Smooth muscle cell (in vitro differentiated cells): ENCODE results near the gene LILRA6. TPM values are rescaled to one million over a fixed set of nuclear protein-coding genes. Genes with fewer than 3 reads are reported as not detected.
"Not testable (repeated sequence)": the region's sequence is repeated elsewhere in the genome, so short reads cannot be mapped to it uniquely, and the experiment has no call there.

Experiments
- DNase-seq: peaks from one replicate; lab custom pipeline; 2025; ENCODE audit not compliant: unreplicated experiment; lab: John Stamatoyannopoulos, UW
- H2AFZ ChIP-seq: fragments of 200-600 bp; sonication (generic); 2 replicates; pipeline ENCODE4 v1.6.0; 2016; ENCODE audit warnings: antibody characterized with exemption, low read depth, mild to moderate bottlenecking
- H3F3A ChIP-seq: fragments of 200-600 bp; sonication (generic); 2 replicates; pipeline ENCODE4 v1.6.0; 2017; ENCODE audit warnings: antibody characterized with exemption, low read depth
- H3K27ac ChIP-seq: fragments of 200-600 bp; sonication (generic); 2 replicates; pipeline ENCODE4 v1.5.1; 2016; ENCODE audit warnings: low read depth, mild to moderate bottlenecking
- H3K27me3 ChIP-seq: fragments of 200-600 bp; sonication (generic); 2 replicates; pipeline ENCODE4 v1.6.1; 2016; ENCODE audit warnings: low read depth, mild to moderate bottlenecking
- H3K36me3 ChIP-seq: fragments of 200-600 bp; sonication (generic); 2 replicates; pipeline ENCODE4 v1.5.1; 2016; ENCODE audit warnings: low read depth
- H3K4me1 ChIP-seq: fragments of 200-600 bp; sonication (generic); 2 replicates; pipeline ENCODE4 v1.5.1; 2016; ENCODE audit warnings: low read depth
- H3K4me2 ChIP-seq: fragments of 200-600 bp; sonication (generic); 2 replicates; pipeline ENCODE4 v1.6.0; 2016; ENCODE audit warnings: mild to moderate bottlenecking
- H3K4me3 ChIP-seq: fragments of 200-600 bp; sonication (generic); 2 replicates; pipeline ENCODE4 v1.5.1; 2016; ENCODE audit warnings: mild to moderate bottlenecking
- H3K79me2 ChIP-seq: fragments of 200-600 bp; sonication (generic); 2 replicates; pipeline ENCODE4 v1.6.0; 2016; ENCODE audit warnings: low read depth, mild to moderate bottlenecking
- H3K9ac ChIP-seq: fragments of 200-600 bp; sonication (generic); 2 replicates; pipeline ENCODE4 v1.6.0; 2016; ENCODE audit warnings: low read depth
- H3K9me3 ChIP-seq: fragments of 200-600 bp; sonication (generic); replicated peaks from 2 replicates; pipeline ENCODE4 v1.5.1; 2016; ENCODE audit warnings: low read depth
- H4K20me1 ChIP-seq: fragments of 200-600 bp; sonication (generic); 2 replicates; pipeline ENCODE4 v1.6.0; 2016; ENCODE audit warnings: low read depth
- WGBS: methylation state at CpG from one replicate; pipeline ENCODE4 v1.1.7; 2016; ENCODE audit warnings: low lambda C conversion rate; 5-methylcytosine and 5-hydroxymethylcytosine counted together
- polyA plus RNA-seq: library from polyadenylated mRNA; unstranded; fragments of >200 nt; fragmentation: Nextera tagmentation; extraction: Ambion mirVana; gene quantifications from 2 replicates; pipeline ENCODE4 v1.2.1, GENCODE V29; 2016
- total RNA-seq: library from RNA; depleted of rRNA; stranded (reverse); fragments of >200 nt; gene quantifications from 2 replicates; pipeline ENCODE4 v1.2.3, GENCODE V29; 2014
- TF ChIP-seq, protein P1 (sequence below): fragments of 200-600 bp; sonication (generic); IDR thresholded peaks from 2 replicates; pipeline ENCODE4 v1.5.1; 2017; ENCODE audit warnings: borderline replicate concordance, mild to moderate bottlenecking, antibody characterized with exemption; ENCODE audit not compliant: insufficient read depth, poor library complexity, severe bottlenecking

The LILRA6 gene
- total RNA-seq = not detected in 2 replicates
- not detected in 2 replicates for polyA plus RNA-seq

DNA sequence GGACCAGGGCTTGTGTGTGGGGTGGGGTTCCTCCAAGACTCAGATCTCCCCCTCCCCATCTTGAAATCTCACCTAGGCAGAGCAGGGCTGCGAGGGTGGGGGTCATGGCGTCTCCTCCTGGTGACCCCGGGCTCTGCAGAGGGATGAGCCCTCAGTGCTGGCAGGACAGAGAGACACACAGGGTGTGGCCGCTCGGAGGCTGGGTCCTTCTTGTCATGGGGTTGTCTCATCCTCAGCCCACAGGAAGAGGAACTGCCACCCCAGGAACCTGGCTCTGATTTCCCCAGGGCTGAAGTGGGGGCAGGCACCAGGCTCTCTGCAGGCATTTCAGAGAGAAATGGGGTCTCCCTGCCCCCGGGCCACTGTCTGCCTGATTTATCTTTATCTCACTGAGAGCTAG lies at the start of gene LILRA6:
LILRA6 (minus strand) TSS at position 145 of the 400 bp plus-strand sequence.
- not testable (repeated sequence) for H3K9ac ChIP-seq, H4K20me1 ChIP-seq, H3K79me2 ChIP-seq, H3K4me1 ChIP-seq, H2AFZ ChIP-seq, H3K27me3 ChIP-seq, H3K4me3 ChIP-seq, H3K9me3 ChIP-seq, H3K27ac ChIP-seq, DNase-seq, H3K4me2 ChIP-seq, H3F3A ChIP-seq, H3K36me3 ChIP-seq
- WGBS = 92% methylated on average over 6 of the region's 6 CpGs

DNA sequence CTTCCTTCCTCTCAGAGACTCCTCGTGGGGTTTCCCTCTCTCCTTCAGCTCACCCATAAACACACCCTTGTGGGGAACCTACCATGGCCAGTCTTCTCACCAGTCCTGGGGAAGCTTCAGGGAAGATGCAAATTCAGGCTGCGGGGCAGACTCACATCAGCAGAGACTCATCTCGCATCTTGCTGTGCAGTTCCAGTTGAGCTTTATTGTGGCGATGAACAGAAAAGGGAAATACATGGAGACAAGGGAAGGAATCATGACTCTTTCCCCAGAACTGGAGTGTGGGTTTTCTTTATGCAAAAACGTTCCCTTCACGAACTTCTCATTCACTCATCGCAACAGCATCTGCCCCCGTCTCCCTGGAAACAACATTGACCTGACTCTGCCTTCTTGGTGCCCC lies 46.6 kb upstream of the LILRA6 start:
- not testable (repeated sequence) for H2AFZ ChIP-seq, DNase-seq, H3K9ac ChIP-seq, H3K79me2 ChIP-seq, H3K27ac ChIP-seq, H3K4me1 ChIP-seq, H3K27me3 ChIP-seq, H3K4me3 ChIP-seq, H3K36me3 ChIP-seq, H4K20me1 ChIP-seq, H3K4me2 ChIP-seq, H3F3A ChIP-seq, H3K9me3 ChIP-seq
- WGBS = 66% methylated on average over 8 of the region's 8 CpGs

DNA sequence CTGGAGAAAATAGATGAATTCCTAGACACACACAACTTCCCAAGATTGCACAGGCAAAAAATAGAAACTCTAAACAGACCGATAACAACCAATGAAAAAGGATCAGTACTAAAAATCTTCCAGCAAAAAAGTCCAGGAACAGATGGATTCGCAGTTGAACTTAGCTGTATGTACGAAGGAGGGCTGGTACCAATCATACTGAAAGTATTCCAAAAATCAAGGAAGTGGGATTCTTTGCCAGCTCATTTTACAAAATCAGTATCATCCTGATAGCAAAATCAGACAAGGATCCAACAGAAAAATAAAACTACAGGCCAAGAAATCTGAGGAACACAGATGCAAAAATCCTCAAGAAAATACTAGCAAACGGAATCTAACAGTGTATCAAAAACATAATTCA lies 44.9 kb upstream of the LILRA6 start:
- no peaks in the 10 kb centered on the region for H3K79me2 ChIP-seq
- H3K27me3 ChIP-seq = no peaks in the 10 kb centered on the region
- no peaks in the 10 kb centered on the region for H3F3A ChIP-seq
- WGBS = 85% methylated on average over 4 of the region's 4 CpGs
- no peak overlapping the region for H3K9ac ChIP-seq
- no peak overlapping the region for H3K4me3 ChIP-seq
- H3K36me3 ChIP-seq = no peaks in the 10 kb centered on the region
- no peaks in the 10 kb centered on the region for H3K9me3 ChIP-seq
- H2AFZ ChIP-seq = no peak overlapping the region
- no peak overlapping the region for H3K4me2 ChIP-seq
- DNase-seq = no peak
- H3K27ac ChIP-seq = no peak overlapping the region
- TF ChIP-seq, protein P1, sequence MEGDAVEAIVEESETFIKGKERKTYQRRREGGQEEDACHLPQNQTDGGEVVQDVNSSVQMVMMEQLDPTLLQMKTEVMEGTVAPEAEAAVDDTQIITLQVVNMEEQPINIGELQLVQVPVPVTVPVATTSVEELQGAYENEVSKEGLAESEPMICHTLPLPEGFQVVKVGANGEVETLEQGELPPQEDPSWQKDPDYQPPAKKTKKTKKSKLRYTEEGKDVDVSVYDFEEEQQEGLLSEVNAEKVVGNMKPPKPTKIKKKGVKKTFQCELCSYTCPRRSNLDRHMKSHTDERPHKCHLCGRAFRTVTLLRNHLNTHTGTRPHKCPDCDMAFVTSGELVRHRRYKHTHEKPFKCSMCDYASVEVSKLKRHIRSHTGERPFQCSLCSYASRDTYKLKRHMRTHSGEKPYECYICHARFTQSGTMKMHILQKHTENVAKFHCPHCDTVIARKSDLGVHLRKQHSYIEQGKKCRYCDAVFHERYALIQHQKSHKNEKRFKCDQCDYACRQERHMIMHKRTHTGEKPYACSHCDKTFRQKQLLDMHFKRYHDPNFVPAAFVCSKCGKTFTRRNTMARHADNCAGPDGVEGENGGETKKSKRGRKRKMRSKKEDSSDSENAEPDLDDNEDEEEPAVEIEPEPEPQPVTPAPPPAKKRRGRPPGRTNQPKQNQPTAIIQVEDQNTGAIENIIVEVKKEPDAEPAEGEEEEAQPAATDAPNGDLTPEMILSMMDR = no peak
- H4K20me1 ChIP-seq = no peaks in the 10 kb centered on the region
- no peaks in the 10 kb centered on the region for H3K4me1 ChIP-seq

DNA sequence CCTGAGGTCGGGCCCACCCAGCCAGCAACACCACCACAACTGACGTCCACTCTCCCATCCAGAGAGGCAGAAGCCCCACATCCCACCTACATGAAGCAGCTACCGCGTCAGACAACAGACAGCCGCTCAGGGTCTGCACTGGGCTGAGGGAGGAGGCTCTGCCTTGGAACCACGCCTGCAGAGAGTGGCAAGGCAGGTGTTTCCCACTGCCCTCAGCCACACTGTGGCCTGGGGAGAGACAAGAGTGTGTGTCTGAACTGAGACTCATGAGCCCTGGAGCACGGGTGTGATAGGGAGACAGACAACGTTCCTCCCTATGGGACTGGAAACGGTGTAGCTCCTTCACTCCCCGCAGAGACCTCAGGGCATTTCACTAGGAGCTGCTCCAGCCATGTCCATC lies 43.7 kb upstream of the LILRA6 start:
- not testable (repeated sequence) for H4K20me1 ChIP-seq, H3K27me3 ChIP-seq, DNase-seq, H3K9ac ChIP-seq, H3K9me3 ChIP-seq, H3K4me2 ChIP-seq, H3K4me1 ChIP-seq, H3F3A ChIP-seq, H2AFZ ChIP-seq, H3K4me3 ChIP-seq, H3K79me2 ChIP-seq, H3K36me3 ChIP-seq, H3K27ac ChIP-seq
- 74% methylated on average over 7 of the region's 10 CpGs for WGBS

DNA sequence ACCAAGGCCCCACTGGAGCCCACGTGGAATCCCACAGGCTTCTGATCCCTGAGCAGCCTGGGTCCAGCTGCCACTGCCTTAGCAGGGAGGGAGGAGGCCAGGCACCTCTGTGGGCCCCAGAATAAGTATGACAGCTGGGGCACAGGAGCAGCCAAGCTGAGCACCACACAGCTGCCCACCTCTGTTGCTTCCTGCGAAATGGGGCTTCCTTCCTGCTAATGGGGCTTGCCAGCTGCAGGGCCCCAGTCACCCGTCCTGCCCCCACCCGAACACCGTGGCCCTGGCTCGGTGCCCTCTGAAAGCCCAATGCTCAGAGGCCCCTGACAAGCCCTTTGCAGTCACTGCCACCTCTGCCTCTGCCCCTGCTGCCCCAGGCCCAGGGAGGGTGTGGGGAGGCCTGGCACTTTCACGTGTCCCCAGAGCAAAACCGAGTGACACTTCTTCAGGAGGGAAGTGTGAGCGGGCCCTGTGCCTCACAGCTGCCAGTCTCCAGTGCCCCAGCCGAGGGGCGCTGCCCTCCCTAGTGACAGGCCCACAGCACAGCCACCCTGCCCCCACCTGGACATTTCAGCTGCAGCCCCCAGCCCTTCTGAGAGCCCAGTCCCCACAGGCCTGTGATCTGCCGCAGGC lies 43.0 kb upstream of the LILRA6 start:
- not testable (repeated sequence) for H2AFZ ChIP-seq, H4K20me1 ChIP-seq, H3K27me3 ChIP-seq, H3K9ac ChIP-seq, H3K4me3 ChIP-seq, H3F3A ChIP-seq, H3K4me1 ChIP-seq, H3K27ac ChIP-seq, H3K9me3 ChIP-seq, DNase-seq, H3K4me2 ChIP-seq, H3K36me3 ChIP-seq, H3K79me2 ChIP-seq
- 88% methylated on average over 10 of the region's 12 CpGs for WGBS
